B cell (primary cell): Measurements from ENCODE around the gene C14orf180. TPM values are rescaled to one million over a fixed set of nuclear protein-coding genes. Genes with fewer than 3 reads are reported as not detected.

Experiments
- ATAC-seq: fragments of 200-7000 bp; cut with Tn5 transposase; one replicate; pipeline ENCODE4 v1.10.0; 2021; ENCODE audit warnings: low read depth, mild to moderate bottlenecking, moderate number of reproducible peaks, moderate library complexity
- CTCF ChIA-PET: fragments of 350-600 bp; sonication (Branson Sonifier 250); formaldehyde crosslinking; loops from one replicate; lab custom pipeline; 2021; ENCODE audit warnings: antibody characterized with exemption, inconsistent platforms; lab: Charles Lee
- POLR2A ChIA-PET: fragments of 350-600 bp; sonication (Branson Sonifier 250); formaldehyde crosslinking; loops from one replicate; lab custom pipeline; 2021; ENCODE audit warnings: antibody characterized with exemption; lab: Charles Lee
- DNase-seq: peaks from one replicate; pipeline ENCODE4 v3.0.0; 2013
- H2AFZ ChIP-seq: 2 replicates; pipeline ENCODE4 v1.6.1; 2012; ENCODE audit warnings: mild to moderate bottlenecking, low read depth, low read length; ENCODE audit not compliant: insufficient read depth, poor library complexity, severe bottlenecking
- H3K27ac ChIP-seq, 2 donors: 1 replicate in 1 of 2; 2 replicates in 1 of 2; pipeline ENCODE4 v1.5.1; 2012 to 2013; ENCODE audit warnings: low read length in 2 of 2, mild to moderate bottlenecking in 2 of 2, moderate library complexity in 1 of 2
- H3K27me3 ChIP-seq, 4 experiments: fragments of 200-600 bp in 1 of 4; sonication (generic) in 1 of 4; replicated peaks in 1 of 4; 1 replicate in 2 of 4; 2 replicates in 2 of 4; pipeline versions ENCODE4 v1.6.1 to v1.7.0; 2013 to 2016; ENCODE audit warnings: low read length in 3 of 4, mild to moderate bottlenecking in 2 of 4, mixed read lengths in 1 of 4, moderate library complexity in 1 of 4; ENCODE audit not compliant: insufficient read depth in 4 of 4, control insufficient read depth in 3 of 4; ENCODE audit errors: control extremely low read depth in 1 of 4
- H3K36me3 ChIP-seq, 2 experiments: replicated peaks in 1 of 2; 1 replicate in 1 of 2; 2 replicates in 1 of 2; pipeline versions ENCODE4 v1.6.1 to v1.7.1; 2013; ENCODE audit warnings: low read length in 1 of 2; ENCODE audit not compliant: insufficient read depth in 2 of 2, control insufficient read depth in 1 of 2; ENCODE audit errors: control extremely low read depth in 1 of 2, extremely low read depth in 1 of 2
- H3K4me1 ChIP-seq, 2 donors: fragments of 200-600 bp in 1 of 2; sonication (generic) in 1 of 2; 1 replicate in 1 of 2; 2 replicates in 1 of 2; pipeline versions ENCODE4 v1.5.1 to v1.6.1; 2013 to 2017; ENCODE audit warnings: low read length in 2 of 2; ENCODE audit not compliant: control insufficient read depth in 2 of 2, insufficient read depth in 2 of 2
- H3K4me2 ChIP-seq: replicated peaks from 2 replicates; pipeline ENCODE3; 2012; ENCODE audit warnings: mild to moderate bottlenecking, low read depth, low read length; ENCODE audit not compliant: poor library complexity, severe bottlenecking
- H3K4me3 ChIP-seq, 5 experiments: fragments of 200-600 bp in 1 of 5; sonication (generic) in 1 of 5; 1 replicate in 3 of 5; 2 replicates in 2 of 5; pipeline versions ENCODE4 v1.5.1 to v1.7.0; 2011 to 2016; ENCODE audit warnings: low read length in 4 of 5, mild to moderate bottlenecking in 4 of 5, low read depth in 2 of 5, control low read depth in 1 of 5, moderate library complexity in 1 of 5; ENCODE audit not compliant: insufficient read depth in 1 of 5; ENCODE audit errors: control extremely low read depth in 1 of 5, extremely low read depth in 1 of 5
- H3K79me2 ChIP-seq: fragments of 200-600 bp; sonication (generic); one replicate; pipeline ENCODE4 v1.6.0; 2016; ENCODE audit warnings: low read length; ENCODE audit not compliant: control insufficient read depth, insufficient read depth
- H3K9ac ChIP-seq: fragments of 200-600 bp; sonication (generic); 2 replicates; pipeline ENCODE4 v1.6.1; 2017; ENCODE audit warnings: mild to moderate bottlenecking, low read length, moderate library complexity
- H3K9me3 ChIP-seq, 3 donors: one replicate each; pipeline versions ENCODE4 v1.6.1 to v1.7.1; 2013; ENCODE audit warnings: low read length in 2 of 3; ENCODE audit not compliant: control insufficient read depth in 2 of 3, insufficient read depth in 1 of 3; ENCODE audit errors: control extremely low read depth in 1 of 3
- H4K20me1 ChIP-seq: 2 replicates; pipeline ENCODE4 v1.6.0; 2012; ENCODE audit warnings: mild to moderate bottlenecking, low read length; ENCODE audit not compliant: insufficient read depth, control insufficient read depth, poor library complexity, severe bottlenecking
- H3K27ac Mint-ChIP-seq: one replicate; pipeline ENCODE4 v1.8.0; 2021; ENCODE audit warnings: mixed read lengths
- H3K27me3 Mint-ChIP-seq: one replicate; pipeline ENCODE4 v1.8.0; 2021; ENCODE audit warnings: mixed read lengths
- H3K4me1 Mint-ChIP-seq: one replicate; pipeline ENCODE4 v1.8.0; 2021; ENCODE audit warnings: mixed read lengths
- H3K4me3 Mint-ChIP-seq: one replicate; pipeline ENCODE4 v1.8.0; 2021; ENCODE audit warnings: mixed read lengths
- H3K9me3 Mint-ChIP-seq: one replicate; pipeline ENCODE4 v1.8.0; 2022; ENCODE audit warnings: mixed read lengths; ENCODE audit not compliant: insufficient read depth
- EZH2 ChIP-seq: IDR thresholded peaks from 2 replicates; pipeline ENCODE4 v1.6.1; 2012; ENCODE audit warnings: borderline replicate concordance, low read depth, mild to moderate bottlenecking, moderate library complexity, low read length; ENCODE audit not compliant: insufficient read depth, poor library complexity, severe bottlenecking
- WGBS: methylation state at CpG from one replicate; pipeline ENCODE4 v1.1.5; 2013; ENCODE audit warnings: missing lambda C conversion rate; ENCODE audit not compliant: insufficient coverage; 5-methylcytosine and 5-hydroxymethylcytosine counted together
- intact Hi-C: fragments of 100-400 bp; cut with micrococcal nuclease; formaldehyde crosslinking; loops from one replicate; pipeline ENCODE4 v1.10.0; 2022
- polyA plus RNA-seq: library from polyadenylated mRNA; depleted of rRNA; stranded (reverse); fragments of >200 nt; gene quantifications from 2 replicates; pipeline ENCODE4 v1.2.3, GENCODE V29; 2012
- total RNA-seq, 2 donors: library from RNA; stranded (reverse); fragments of 120-200 nt in 1 of 2; gene quantifications; 1 replicate in 1 of 2; 2 replicates in 1 of 2; pipeline versions ENCODE4 v1.2.3 to v1.2.4, GENCODE V29; 2013 to 2022
- TF ChIP-seq, protein P1 (sequence below): fragments of 200-600 bp; IDR thresholded peaks from one replicate; pipeline ENCODE4 v1.8.0; 2022; ENCODE audit warnings: antibody characterized with exemption, mild to moderate bottlenecking

The C14orf180 gene
- total and polyA plus RNA-seq, 2 donors (not counting 1 experiment from before 2014, with no cell fraction given) = not detected

GRCh38 chr14:104532191-104532555 lies 47.4 kb upstream of the C14orf180 start:
- WGBS = 89% methylated on average over 1 of the region's 3 CpGs
- H3K4me3 Mint-ChIP-seq = no peak overlapping the region
- no peak for TF ChIP-seq EZH2
- TF ChIP-seq, protein P1, sequence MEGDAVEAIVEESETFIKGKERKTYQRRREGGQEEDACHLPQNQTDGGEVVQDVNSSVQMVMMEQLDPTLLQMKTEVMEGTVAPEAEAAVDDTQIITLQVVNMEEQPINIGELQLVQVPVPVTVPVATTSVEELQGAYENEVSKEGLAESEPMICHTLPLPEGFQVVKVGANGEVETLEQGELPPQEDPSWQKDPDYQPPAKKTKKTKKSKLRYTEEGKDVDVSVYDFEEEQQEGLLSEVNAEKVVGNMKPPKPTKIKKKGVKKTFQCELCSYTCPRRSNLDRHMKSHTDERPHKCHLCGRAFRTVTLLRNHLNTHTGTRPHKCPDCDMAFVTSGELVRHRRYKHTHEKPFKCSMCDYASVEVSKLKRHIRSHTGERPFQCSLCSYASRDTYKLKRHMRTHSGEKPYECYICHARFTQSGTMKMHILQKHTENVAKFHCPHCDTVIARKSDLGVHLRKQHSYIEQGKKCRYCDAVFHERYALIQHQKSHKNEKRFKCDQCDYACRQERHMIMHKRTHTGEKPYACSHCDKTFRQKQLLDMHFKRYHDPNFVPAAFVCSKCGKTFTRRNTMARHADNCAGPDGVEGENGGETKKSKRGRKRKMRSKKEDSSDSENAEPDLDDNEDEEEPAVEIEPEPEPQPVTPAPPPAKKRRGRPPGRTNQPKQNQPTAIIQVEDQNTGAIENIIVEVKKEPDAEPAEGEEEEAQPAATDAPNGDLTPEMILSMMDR = no peak

DNA sequence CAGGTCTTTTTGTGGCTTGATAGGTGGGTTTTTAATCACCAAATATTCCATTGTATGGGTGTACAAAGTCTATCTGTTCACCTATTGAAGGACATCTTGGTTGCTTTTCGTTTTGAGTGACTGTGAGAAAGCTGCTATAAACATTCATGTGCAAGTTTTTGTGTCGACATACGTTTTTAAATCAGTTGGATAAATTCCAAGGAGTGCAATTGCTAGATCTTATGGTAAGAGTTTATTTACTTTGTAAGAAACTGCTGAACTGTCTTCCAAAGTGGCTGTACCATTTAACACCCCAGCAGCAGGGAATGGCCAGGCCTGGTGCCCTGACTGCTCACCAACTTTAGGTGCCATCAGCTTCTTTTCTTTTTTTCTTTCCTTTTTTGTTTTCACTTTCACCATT lies 45.5 kb upstream of the C14orf180 start:
- Histone ChIP-seq H3K79me2 (no peaks in the 10 kb centered on the region), H3K36me3 (no peaks in the 10 kb centered on the region), H2AFZ (no peak overlapping the region), H3K9me3 (peaks cover 0 to 2% (median 0%) of the 10 kb centered on the region in 3 donors), H3K27me3 (no peaks in the 10 kb centered on the region), H3K4me3 (no peak overlapping the region), H3K4me2 (no peak overlapping the region), H3K4me1 (no peaks in the 10 kb centered on the region), H3K9ac (no peak overlapping the region), H4K20me1 (no peaks in the 10 kb centered on the region), H3K27ac (no peak overlapping the region)
- ChIA-PET POLR2A (no interaction called here), CTCF (no interaction called here)
- H3K9me3 Mint-ChIP-seq = peaks cover 2% of the 10 kb centered on the region
- TF ChIP-seq, protein P1 = no peak
- TF ChIP-seq EZH2 = no peak
- H3K4me1 Mint-ChIP-seq = no peaks in the 10 kb centered on the region
- peaks cover 9% of the 10 kb centered on the region for H3K27me3 Mint-ChIP-seq
- no CpG with 5 or more reads among the region's 3 CpGs for WGBS
- no peak for DNase-seq
- no peak for ATAC-seq
- intact Hi-C loops = no loop called here
- H3K4me3 Mint-ChIP-seq = no peak overlapping the region
- no peak overlapping the region for H3K27ac Mint-ChIP-seq

More at GRCh38 chr14:104532191-104532555, 47.4 kb upstream of the C14orf180 start:
- no peaks in the 10 kb centered on the region for H3K4me1 Mint-ChIP-seq
- Histone ChIP-seq H3K9ac (no peak overlapping the region), H3K9me3 (peaks cover 0 to 7% (median 2%) of the 10 kb centered on the region in 3 donors), H4K20me1 (no peaks in the 10 kb centered on the region), H3K4me2 (no peak overlapping the region), H3K79me2 (no peaks in the 10 kb centered on the region), H3K36me3 (no peaks in the 10 kb centered on the region), H2AFZ (no peak overlapping the region), H3K27ac (no peak overlapping the region), H3K27me3 (no peaks in the 10 kb centered on the region), H3K4me1 (no peaks in the 10 kb centered on the region), H3K4me3 (no peak overlapping the region)
- no peak overlapping the region for H3K27ac Mint-ChIP-seq
- intact Hi-C loops = no loop called here
- H3K9me3 Mint-ChIP-seq = peaks cover 11% of the 10 kb centered on the region
- ChIA-PET CTCF (no interaction called here), POLR2A (no interaction called here)
- no peak for ATAC-seq
- no peak for DNase-seq
- peaks cover 6% of the 10 kb centered on the region for H3K27me3 Mint-ChIP-seq
